Neural progenitor cell (in vitro differentiated cells): Measurements from ENCODE around the gene MRC2. TPM values are rescaled to one million over a fixed set of nuclear protein-coding genes. Genes with fewer than 3 reads are reported as not detected.

ENCODE experiments used
- DNase-seq: peaks from one replicate; pipeline ENCODE4 v3.0.0-alpha.2; 2016; ENCODE audit warnings: low spot score
- H2AFZ ChIP-seq: fragments of 200-600 bp; sonication (generic); replicated peaks from 2 replicates; pipeline ENCODE4 v1.6.1; 2016; ENCODE audit warnings: antibody characterized with exemption
- H3F3A ChIP-seq: fragments of 200-600 bp; sonication (generic); 2 replicates; pipeline ENCODE4 v1.6.1; 2016; ENCODE audit warnings: antibody characterized with exemption, low read depth
- H3K27ac ChIP-seq: fragments of 200-600 bp; sonication (generic); 2 replicates; pipeline ENCODE4 v1.5.1; 2016; ENCODE audit warnings: mild to moderate bottlenecking
- H3K27me3 ChIP-seq: fragments of 200-600 bp; sonication (generic); 2 replicates; pipeline ENCODE4 v1.6.1; 2016; ENCODE audit warnings: mild to moderate bottlenecking, moderate library complexity
- H3K36me3 ChIP-seq: fragments of 200-600 bp; sonication (generic); 2 replicates; pipeline ENCODE4 v1.5.1; 2016
- H3K4me1 ChIP-seq: fragments of 200-600 bp; sonication (generic); 2 replicates; pipeline ENCODE4 v1.6.1; 2016; ENCODE audit warnings: mixed run types
- H3K4me2 ChIP-seq: fragments of 200-600 bp; sonication (generic); 2 replicates; pipeline ENCODE4 v1.6.1; 2016
- H3K4me3 ChIP-seq: fragments of 200-600 bp; sonication (generic); 2 replicates; pipeline ENCODE4 v1.5.1; 2016
- H3K79me2 ChIP-seq: fragments of 200-600 bp; sonication (generic); 2 replicates; pipeline ENCODE4 v1.6.1; 2016; ENCODE audit warnings: low read depth
- H3K9ac ChIP-seq: fragments of 200-600 bp; sonication (generic); 2 replicates; pipeline ENCODE4 v1.6.1; 2016
- H3K9me3 ChIP-seq: fragments of 200-600 bp; sonication (generic); 2 replicates; pipeline ENCODE4 v1.5.1; 2016; ENCODE audit warnings: low read depth
- H4K20me1 ChIP-seq: fragments of 200-600 bp; sonication (generic); 2 replicates; pipeline ENCODE4 v1.6.1; 2016; ENCODE audit warnings: low read depth
- H3K27ac Mint-ChIP-seq: 3 replicates; pipeline ENCODE4 v1.8.0; 2021; ENCODE audit warnings: mixed read lengths
- H3K27me3 Mint-ChIP-seq: 2 replicates; pipeline ENCODE4 v1.8.0; 2022; ENCODE audit warnings: low read depth, mild to moderate bottlenecking, inconsistent platforms, moderate library complexity, mixed read lengths; ENCODE audit not compliant: insufficient read depth
- H3K36me3 Mint-ChIP-seq: 3 replicates; pipeline ENCODE4 v1.8.0; 2021; ENCODE audit warnings: mixed read lengths
- H3K4me1 Mint-ChIP-seq: 3 replicates; pipeline ENCODE4 v1.8.0; 2021; ENCODE audit warnings: mixed read lengths
- H3K4me3 Mint-ChIP-seq: 3 replicates; pipeline ENCODE4 v1.8.0; 2021; ENCODE audit warnings: mild to moderate bottlenecking, moderate library complexity, mixed read lengths
- H3K9me3 Mint-ChIP-seq: 3 replicates; pipeline ENCODE4 v1.8.0; 2020; ENCODE audit warnings: mixed read lengths
- EZH2 ChIP-seq: fragments of 200-600 bp; sonication (generic); IDR thresholded peaks from 2 replicates; pipeline ENCODE4 v1.6.1; 2017; ENCODE audit warnings: antibody characterized with exemption, mild to moderate bottlenecking, moderate library complexity
- EZH2phosphoT487 ChIP-seq: fragments of 200-600 bp; sonication (generic); IDR thresholded peaks from 2 replicates; pipeline ENCODE4 v1.6.1; 2017; ENCODE audit warnings: antibody characterized with exemption
- small RNA-seq: library from RNA; depleted of rRNA; stranded (forward); fragments of <200 nt; gene quantifications from one replicate; pipeline ENCODE3, GENCODE V24; 2015
- total RNA-seq: library from RNA; depleted of rRNA; stranded (reverse); fragments of >200 nt; gene quantifications from 2 replicates; pipeline ENCODE4 v1.2.3, GENCODE V29; 2015; ENCODE audit warnings: low replicate concordance
- TF ChIP-seq, protein P1 (sequence below): fragments of 200-600 bp; sonication (generic); IDR thresholded peaks from 2 replicates; pipeline ENCODE4 v1.5.1; 2017; ENCODE audit warnings: antibody characterized with exemption, mild to moderate bottlenecking

MRC2 gene
- total RNA-seq, 1 donor from 2014 or later, result 24.6 TPM

DNA sequence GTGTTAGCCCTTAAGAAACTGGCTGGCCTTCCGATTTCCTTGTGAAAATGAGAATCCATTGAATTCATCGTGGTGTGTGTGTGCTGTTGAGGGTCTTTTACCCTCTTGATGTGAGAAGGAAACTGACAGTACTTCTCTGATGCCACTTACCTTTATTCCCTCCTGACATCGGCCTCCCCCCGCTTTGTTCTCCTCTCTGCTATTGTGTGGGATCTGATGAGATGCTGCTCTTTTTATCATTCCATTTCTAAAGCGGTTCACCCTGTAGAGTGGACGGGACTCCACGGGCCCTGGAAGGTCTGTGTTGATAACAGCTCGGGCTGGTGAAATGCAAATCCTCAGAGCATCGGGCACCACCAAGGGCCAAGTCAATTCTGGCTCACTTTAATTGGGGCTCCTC is 110.8 kb downstream of the MRC2 start:
- Histone ChIP-seq H3F3A (no peaks in the 10 kb centered on the region), H3K27me3 (no peaks in the 10 kb centered on the region), H3K9me3 (no peaks in the 10 kb centered on the region), H4K20me1 (no peaks in the 10 kb centered on the region), H3K4me3 (no peak overlapping the region), H3K9ac (no peak overlapping the region), H3K79me2 (no peaks in the 10 kb centered on the region), H3K27ac (no peak overlapping the region), H3K4me2 (no peak overlapping the region), H3K36me3 (no peaks in the 10 kb centered on the region), H2AFZ (peak overlapping the region; percentile 74), H3K4me1 (no peaks in the 10 kb centered on the region)
- DNase-seq, result no peak
- Mint-ChIP-seq H3K27ac (peak overlapping the region; percentile 0), H3K27me3 (peaks cover 2% of the 10 kb centered on the region), H3K4me3 (no peak overlapping the region), H3K4me1 (peaks cover 21% of the 10 kb centered on the region), H3K36me3 (no peaks in the 10 kb centered on the region), H3K9me3 (no peaks in the 10 kb centered on the region)
- TF ChIP-seq, protein P1, sequence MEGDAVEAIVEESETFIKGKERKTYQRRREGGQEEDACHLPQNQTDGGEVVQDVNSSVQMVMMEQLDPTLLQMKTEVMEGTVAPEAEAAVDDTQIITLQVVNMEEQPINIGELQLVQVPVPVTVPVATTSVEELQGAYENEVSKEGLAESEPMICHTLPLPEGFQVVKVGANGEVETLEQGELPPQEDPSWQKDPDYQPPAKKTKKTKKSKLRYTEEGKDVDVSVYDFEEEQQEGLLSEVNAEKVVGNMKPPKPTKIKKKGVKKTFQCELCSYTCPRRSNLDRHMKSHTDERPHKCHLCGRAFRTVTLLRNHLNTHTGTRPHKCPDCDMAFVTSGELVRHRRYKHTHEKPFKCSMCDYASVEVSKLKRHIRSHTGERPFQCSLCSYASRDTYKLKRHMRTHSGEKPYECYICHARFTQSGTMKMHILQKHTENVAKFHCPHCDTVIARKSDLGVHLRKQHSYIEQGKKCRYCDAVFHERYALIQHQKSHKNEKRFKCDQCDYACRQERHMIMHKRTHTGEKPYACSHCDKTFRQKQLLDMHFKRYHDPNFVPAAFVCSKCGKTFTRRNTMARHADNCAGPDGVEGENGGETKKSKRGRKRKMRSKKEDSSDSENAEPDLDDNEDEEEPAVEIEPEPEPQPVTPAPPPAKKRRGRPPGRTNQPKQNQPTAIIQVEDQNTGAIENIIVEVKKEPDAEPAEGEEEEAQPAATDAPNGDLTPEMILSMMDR, result no peak
- TF ChIP-seq EZH2phosphoT487 (no peak), EZH2 (no peak)

- H3F3A ChIP-seq, result no peaks in the 10 kb centered on the region
- H3K9me3 ChIP-seq, result no peaks in the 10 kb centered on the region
- peaks cover 2% of the 10 kb centered on the region for H3K27me3 Mint-ChIP-seq
- no peak overlapping the region for H3K27ac Mint-ChIP-seq
- no peaks in the 10 kb centered on the region for H3K36me3 ChIP-seq
- no peaks in the 10 kb centered on the region for H3K79me2 ChIP-seq
- peak; percentile 29 for DNase-seq
- no peak overlapping the region for H2AFZ ChIP-seq
- H3K9ac ChIP-seq, result no peak overlapping the region
- TF ChIP-seq, protein P1, result no peak
- no peak for TF ChIP-seq EZH2phosphoT487
- TF ChIP-seq EZH2, result no peak
- H3K4me3 Mint-ChIP-seq, result no peak overlapping the region
- no peak overlapping the region for H3K4me2 ChIP-seq
- no peaks in the 10 kb centered on the region for H3K27me3 ChIP-seq
- H3K4me1 Mint-ChIP-seq, result peaks cover 17% of the 10 kb centered on the region
- H3K9me3 Mint-ChIP-seq, result no peaks in the 10 kb centered on the region
- no peak overlapping the region for H3K4me3 ChIP-seq
- H4K20me1 ChIP-seq, result no peaks in the 10 kb centered on the region
- H3K27ac ChIP-seq, result no peak overlapping the region
- no peaks in the 10 kb centered on the region for H3K36me3 Mint-ChIP-seq
- H3K4me1 ChIP-seq, result no peaks in the 10 kb centered on the region
Observed at GRCh38 chr17:62739645-62740388, 112.3 kb downstream of the MRC2 start.

DNA sequence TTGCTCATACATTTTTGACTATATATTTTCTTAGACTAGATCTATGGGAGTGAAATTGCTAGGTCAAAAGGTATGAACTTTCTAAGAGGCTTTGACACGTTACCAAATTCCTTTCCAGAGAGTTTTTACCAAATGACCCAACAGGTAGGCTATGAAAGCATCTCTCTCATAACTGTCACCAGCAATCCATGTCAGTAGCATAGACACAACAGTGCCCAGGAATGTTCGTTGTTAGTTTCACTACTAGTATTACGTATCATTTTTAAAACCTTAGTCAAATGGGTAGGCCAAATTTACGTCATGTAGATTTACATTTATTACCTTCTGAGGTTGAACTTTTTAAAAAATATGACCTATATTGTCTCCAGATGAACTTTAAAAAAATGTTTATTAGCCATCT is 113.8 kb downstream of the MRC2 start:
- Mint-ChIP-seq H3K4me1 (peaks cover 10% of the 10 kb centered on the region), H3K36me3 (no peaks in the 10 kb centered on the region)

More for the DNA sequence above, 113.8 kb downstream of the MRC2 start:
- Histone ChIP-seq H3K4me3 (no peak overlapping the region), H3K79me2 (no peaks in the 10 kb centered on the region), H4K20me1 (no peaks in the 10 kb centered on the region), H3K27ac (no peak overlapping the region), H2AFZ (no peak overlapping the region), H3K9me3 (no peaks in the 10 kb centered on the region), H3K9ac (no peak overlapping the region), H3F3A (no peaks in the 10 kb centered on the region), H3K27me3 (no peaks in the 10 kb centered on the region), H3K4me2 (no peak overlapping the region), H3K36me3 (no peaks in the 10 kb centered on the region), H3K4me1 (no peaks in the 10 kb centered on the region)
- TF ChIP-seq, protein P1, result no peak
- TF ChIP-seq EZH2 (no peak), EZH2phosphoT487 (no peak)
- H3K27ac Mint-ChIP-seq, result no peak overlapping the region
- H3K9me3 Mint-ChIP-seq, result no peaks in the 10 kb centered on the region
- no peak for DNase-seq
- H3K4me3 Mint-ChIP-seq, result no peak overlapping the region
- H3K27me3 Mint-ChIP-seq, result peaks cover 2% of the 10 kb centered on the region

Small RNA genes lying within 50 kb of the gene (small RNA-seq; reads per million reads assigned to genes)
- gene RF00019 (not detected), gene RNU6-446P (not detected)

Other genes starting within 250 kb of the MRC2 start
- gene EFCAB3, start 247.1 kb upstream of the MRC2 start, total RNA-seq, result not detected in 2 replicates
- 35.6 and 35.7 TPM in 2 replicates for gene METTL2A, start 203.8 kb upstream of the MRC2 start, total RNA-seq
- gene TLK2, start 148.8 kb upstream of the MRC2 start, total RNA-seq, result 68.6 and 89.9 TPM in 2 replicates
- gene MARCHF10, start 180.6 kb downstream of the MRC2 start, total RNA-seq, result 0.46 and 0.51 TPM in 2 replicates